ENCODE data around the gene VIL1.

Gene VIL1

GRCh38 chr2:218406949-218407618 lies 11.8 kb upstream of the VIL1 start:
- DNase-seq, result peak; percentile 40

GRCh38 chr2:218407717-218408116 lies 11.2 kb upstream of the VIL1 start:
- no peak for DNase-seq

- DNase-seq, result no peak
Observed at GRCh38 chr2:218418321-218418716, 604 bp upstream of the VIL1 start.

- DNase-seq, result no peak
Observed at GRCh38 chr2:218419630-218420216, 800 bp downstream of the VIL1 start.

GRCh38 chr2:218421027-218421426 lies 2.1 kb downstream of the VIL1 start:
- DNase-seq, result no peak

GRCh38 chr2:218422403-218423086 lies 3.6 kb downstream of the VIL1 start:
- no peak for DNase-seq

GRCh38 chr2:218423584-218423983 lies 4.7 kb downstream of the VIL1 start:
- DNase-seq, result no peak

GRCh38 chr2:218425531-218425930 lies 6.6 kb downstream of the VIL1 start:
- no peak for DNase-seq

GRCh38 chr2:218427741-218428140 lies 8.8 kb downstream of the VIL1 start:
- no peak for DNase-seq

- no peak for DNase-seq
Observed at GRCh38 chr2:218428846-218429558, 10.1 kb downstream of the VIL1 start.

GRCh38 chr2:218429911-218430692 lies 11.2 kb downstream of the VIL1 start:
- no peak for DNase-seq

GRCh38 chr2:218430721-218431120 lies 11.8 kb downstream of the VIL1 start:
- no peak for DNase-seq

GRCh38 chr2:218431878-218432277 lies 13.0 kb downstream of the VIL1 start:
- DNase-seq, result no peak

- no peak for DNase-seq
Observed at GRCh38 chr2:218432676-218433365, 13.9 kb downstream of the VIL1 start.

- no peak for DNase-seq
Observed at GRCh38 chr2:218434456-218434855, 15.5 kb downstream of the VIL1 start.

GRCh38 chr2:218435003-218435982 lies 16.4 kb downstream of the VIL1 start:
- DNase-seq, result no peak

GRCh38 chr2:218436992-218437391 lies 18.1 kb downstream of the VIL1 start:
- DNase-seq, result no peak

- no peak for DNase-seq
Observed at GRCh38 chr2:218437969-218438368, 19.0 kb downstream of the VIL1 start.

- no peak for DNase-seq
Observed at GRCh38 chr2:218438596-218438995, 19.7 kb downstream of the VIL1 start.

- DNase-seq, result no peak
Observed at GRCh38 chr2:218444692-218445357, 25.9 kb downstream of the VIL1 start.

Data from EL (cell line).